Astrocyte of the spinal cord (primary cell): ENCODE results near the gene RASGRP3.
A peak's percentile ranks its signal among the peaks of the same experiment; 100 is the strongest.

Experiments
- DNase-seq: peaks from one replicate; pipeline ENCODE4 v3.0.0; 2011; ENCODE audit warnings: low read depth, low spot score
- H3K4me3 ChIP-seq: 2 replicates; pipeline ENCODE4 v1.5.1; 2011; ENCODE audit warnings: low read depth, mild to moderate bottlenecking, low read length, moderate library complexity
- CTCF ChIP-seq: IDR thresholded peaks from 2 replicates; pipeline ENCODE4 v1.5.1; 2012; ENCODE audit warnings: low read depth, mild to moderate bottlenecking, low read length, inconsistent platforms
- in situ Hi-C: cut with HindIII; loops from 2 replicates; pipeline ENCODE4 v1.10.0; 2017; ENCODE audit warnings: low sequenced_read_pairs

The RASGRP3 gene

GRCh38 chr2:33522576-33522975 is 46.1 kb downstream of the RASGRP3 start:
- TF ChIP-seq CTCF = no peak
- H3K4me3 ChIP-seq = no peak overlapping the region
- in situ Hi-C loops = no loop called here
- no peak for DNase-seq

- no peak overlapping the region for H3K4me3 ChIP-seq
- TF ChIP-seq CTCF = no peak
- DNase-seq = no peak
- in situ Hi-C loops = no loop called here
These were observed 49.2 kb downstream of the RASGRP3 start for GRCh38 chr2:33525666-33526065.

GRCh38 chr2:33526132-33526531 is 49.7 kb downstream of the RASGRP3 start:
- H3K4me3 ChIP-seq = no peak overlapping the region
- DNase-seq = peak; percentile 46
- no peak for TF ChIP-seq CTCF
- in situ Hi-C loops = no loop called here

GRCh38 chr2:33526921-33527320 is 50.5 kb downstream of the RASGRP3 start:
- no peak overlapping the region for H3K4me3 ChIP-seq
- DNase-seq = no peak
- no peak for TF ChIP-seq CTCF
- in situ Hi-C loops = no loop called here

GRCh38 chr2:33528441-33528950 is 52.0 kb downstream of the RASGRP3 start:
- in situ Hi-C loops = no loop called here
- no peak overlapping the region for H3K4me3 ChIP-seq
- no peak for DNase-seq
- TF ChIP-seq CTCF = no peak

GRCh38 chr2:33529771-33530481 is 53.5 kb downstream of the RASGRP3 start:
- DNase-seq = peak; percentile 89
- no peak overlapping the region for H3K4me3 ChIP-seq
- TF ChIP-seq CTCF = no peak
- in situ Hi-C loops = no loop called here
